Stomach (tissue), 4 donors: ENCODE results near the gene DPP6.

Experiments used
- CTCF ChIP-seq, 7 experiments: fragments of 450-650 bp in 4 of 7; fragments of 200-600 bp in 3 of 7; sonication (generic) in 3 of 7; IDR thresholded peaks; one replicate each; pipeline ENCODE4 v1.5.1; 2016 to 2019; ENCODE audit warnings: antibody characterized with exemption in 7 of 7, control low read depth in 2 of 7, mild to moderate bottlenecking in 1 of 7
- EP300 ChIP-seq: sonication (generic); formaldehyde crosslinking; IDR thresholded peaks from one replicate; pipeline ENCODE4 v1.6.1; 2017; ENCODE audit warnings: antibody characterized with exemption
- POLR2AphosphoS5 ChIP-seq, 3 donors: sonication (generic); formaldehyde crosslinking; IDR thresholded peaks; one replicate each; pipeline ENCODE4 v1.6.1; 2016; ENCODE audit warnings: antibody characterized with exemption in 3 of 3

- TF ChIP-seq POLR2AphosphoS5 (IDR thresholded peaks at IDR 0.05) (no peak), CTCF (IDR thresholded peaks at IDR 0.05) (no peak), EP300 (no peak)
Observed at GRCh38 chr7:154789404-154789803, 737.2 kb downstream of the DPP6 start.
